Measurements from ENCODE around the gene APOA4.
"Not testable (repeated sequence)": the region's sequence is repeated elsewhere in the genome, so short reads cannot be mapped to it uniquely, and the experiment has no call there.

The APOA4 gene

GRCh38 chr11:116847612-116848011, 24.5 kb upstream of the APOA4 start:
- no peak for DNase-seq (ENCODE audit: low read depth)

DNA sequence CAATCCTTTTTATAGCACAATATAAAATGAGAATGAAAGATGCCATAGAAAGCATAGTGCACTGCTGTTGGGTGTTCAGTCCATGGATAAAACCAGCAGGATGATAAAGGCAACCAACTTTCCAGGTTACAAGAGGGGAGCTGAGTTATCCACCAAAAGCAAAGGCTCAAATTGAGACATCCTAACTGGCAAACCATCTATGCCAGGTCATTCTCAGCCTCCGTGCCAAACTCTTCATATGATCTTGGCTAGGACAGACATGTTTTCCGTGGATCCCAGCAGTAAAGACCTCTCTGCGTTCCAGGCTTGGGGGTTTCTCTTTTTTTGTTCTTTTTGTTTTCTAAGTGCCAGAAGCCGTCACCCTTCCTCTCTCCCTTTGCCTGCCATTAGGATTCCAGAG, 21.6 kb upstream of the APOA4 start:
- no peak for DNase-seq (ENCODE audit: low read depth)

GRCh38 chr11:116843661-116844060, 20.6 kb upstream of the APOA4 start:
- DNase-seq (ENCODE audit: low read depth) = no peak

GRCh38 chr11:116842909-116843308, 19.8 kb upstream of the APOA4 start:
- DNase-seq (ENCODE audit: low read depth) = no peak

- no peak for DNase-seq (ENCODE audit: low read depth)
These were observed 19.0 kb upstream of the APOA4 start for GRCh38 chr11:116842117-116842516.

DNA sequence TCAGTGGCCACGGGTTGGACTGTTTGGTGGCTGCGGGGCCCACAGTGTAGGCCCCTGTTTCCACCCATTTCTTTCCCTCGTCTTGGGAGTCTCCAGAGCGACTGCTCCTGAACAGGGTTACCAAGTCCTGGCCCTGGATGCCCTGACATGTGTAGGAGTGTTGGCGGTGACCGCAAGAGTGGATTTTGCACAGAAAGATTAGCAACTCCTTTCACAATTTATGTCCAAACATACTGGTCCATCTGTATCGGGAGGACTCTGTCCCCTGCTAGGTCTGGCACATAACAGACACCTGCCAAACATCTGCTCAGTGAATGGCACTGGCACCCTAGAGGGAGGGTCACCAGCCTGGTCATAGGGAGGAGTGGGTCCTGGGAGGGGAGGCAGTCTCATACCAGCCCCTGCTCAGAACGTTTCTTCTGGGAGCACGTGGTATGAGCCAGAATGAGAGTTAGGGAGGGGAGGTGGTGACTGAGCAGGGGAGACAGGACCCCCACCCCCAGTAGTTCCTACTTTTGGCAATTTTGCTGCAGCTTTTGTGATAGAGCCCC, 17.7 kb upstream of the APOA4 start:
- DNase-seq (ENCODE audit: low read depth) = no peak

GRCh38 chr11:116840224-116840745, 17.2 kb upstream of the APOA4 start:
- DNase-seq (ENCODE audit: low read depth) = no peak

- DNase-seq (ENCODE audit: low read depth) = no peak
These were observed 15.4 kb upstream of the APOA4 start for GRCh38 chr11:116838321-116839084.

DNA sequence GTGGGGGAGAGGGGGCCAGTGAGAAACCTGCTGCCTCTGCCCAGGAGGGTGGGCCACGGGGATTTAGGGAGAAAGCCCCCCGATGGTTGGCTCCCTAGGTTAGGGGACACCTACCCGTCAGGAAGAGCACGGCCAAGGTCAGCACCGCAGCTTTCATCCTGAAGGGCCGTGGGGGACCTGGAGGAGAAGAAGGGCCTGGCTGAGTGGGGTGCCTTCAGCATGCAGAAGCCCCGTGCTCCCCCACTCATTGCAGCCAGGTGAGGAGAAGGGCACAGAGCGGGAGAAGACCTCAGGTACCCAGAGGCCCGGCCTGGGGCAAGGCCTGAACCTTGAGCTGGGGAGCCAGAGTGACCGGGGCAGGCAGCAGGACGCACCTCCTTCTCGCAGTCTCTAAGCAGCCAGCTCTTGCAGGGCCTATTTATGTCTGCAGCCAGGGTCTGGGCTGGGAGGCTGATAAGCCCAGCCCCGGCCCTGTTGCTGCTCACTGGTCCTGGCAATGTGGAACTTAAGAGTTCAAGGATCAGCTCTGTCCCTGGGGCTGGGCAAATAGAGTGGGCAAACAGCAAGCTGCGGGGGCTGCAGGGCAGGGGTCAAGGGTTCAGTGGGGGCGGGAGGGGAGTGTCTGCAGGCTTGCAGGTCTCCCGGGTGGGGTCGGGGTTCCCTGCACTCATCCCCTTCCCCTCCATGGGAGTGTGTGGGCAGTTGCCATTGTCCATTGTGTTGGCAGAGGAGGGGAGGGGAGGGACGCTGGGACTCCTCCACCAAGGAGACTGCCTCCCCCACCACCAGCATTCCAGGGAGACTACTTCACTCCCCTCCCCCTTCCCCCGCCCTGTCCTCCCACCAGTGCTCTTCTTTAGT, 14.4 kb upstream of the APOA4 start, which contains the start of gene APOA1:
Gene APOA1 (minus strand): TSS at position 392 of the 861 bp plus-strand sequence. CDS start 235 bp downstream, at position 157.
- no peak for DNase-seq (ENCODE audit: low read depth)

GRCh38 chr11:116836632-116836991, 13.5 kb upstream of the APOA4 start:
- DNase-seq (ENCODE audit: low read depth) = no peak

DNA sequence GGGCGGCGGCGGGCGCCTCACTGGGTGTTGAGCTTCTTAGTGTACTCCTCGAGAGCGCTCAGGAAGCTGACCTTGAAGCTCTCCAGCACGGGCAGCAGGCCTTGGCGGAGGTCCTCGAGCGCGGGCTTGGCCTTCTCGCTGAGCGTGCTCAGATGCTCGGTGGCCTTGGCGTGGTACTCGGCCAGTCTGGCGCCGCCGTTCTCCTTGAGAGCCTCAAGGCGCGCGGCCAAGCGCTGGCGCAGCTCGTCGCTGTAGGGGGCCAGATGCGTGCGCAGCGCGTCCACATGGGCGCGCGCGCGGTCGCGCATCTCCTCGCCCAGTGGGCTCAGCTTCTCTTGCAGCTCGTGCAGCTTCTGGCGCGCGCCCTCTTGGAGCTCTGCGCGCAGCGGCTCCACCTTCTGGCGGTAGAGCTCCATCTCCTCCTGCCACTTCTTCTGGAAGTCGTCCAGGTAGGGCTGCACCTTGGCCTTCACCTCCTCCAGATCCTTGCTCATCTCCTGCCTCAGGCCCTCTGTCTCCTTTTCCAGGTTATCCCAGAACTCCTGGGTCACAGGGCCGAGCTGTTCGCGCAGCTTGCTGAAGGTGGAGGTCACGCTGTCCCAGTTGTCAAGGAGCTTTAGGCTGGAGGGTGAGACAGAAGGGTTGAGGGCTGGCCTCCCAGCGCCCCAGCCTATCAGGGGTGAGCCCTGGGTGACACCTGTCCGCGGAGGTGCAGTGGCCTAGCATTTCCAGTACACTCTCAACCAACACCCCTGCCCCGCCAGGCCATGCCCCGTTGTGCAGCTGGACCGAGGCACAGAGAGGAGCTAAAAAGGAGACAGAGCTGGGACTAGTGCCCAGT, 12.9 kb upstream of the APOA4 start:
- peak; percentile 70 for DNase-seq (ENCODE audit: low read depth)

DNA sequence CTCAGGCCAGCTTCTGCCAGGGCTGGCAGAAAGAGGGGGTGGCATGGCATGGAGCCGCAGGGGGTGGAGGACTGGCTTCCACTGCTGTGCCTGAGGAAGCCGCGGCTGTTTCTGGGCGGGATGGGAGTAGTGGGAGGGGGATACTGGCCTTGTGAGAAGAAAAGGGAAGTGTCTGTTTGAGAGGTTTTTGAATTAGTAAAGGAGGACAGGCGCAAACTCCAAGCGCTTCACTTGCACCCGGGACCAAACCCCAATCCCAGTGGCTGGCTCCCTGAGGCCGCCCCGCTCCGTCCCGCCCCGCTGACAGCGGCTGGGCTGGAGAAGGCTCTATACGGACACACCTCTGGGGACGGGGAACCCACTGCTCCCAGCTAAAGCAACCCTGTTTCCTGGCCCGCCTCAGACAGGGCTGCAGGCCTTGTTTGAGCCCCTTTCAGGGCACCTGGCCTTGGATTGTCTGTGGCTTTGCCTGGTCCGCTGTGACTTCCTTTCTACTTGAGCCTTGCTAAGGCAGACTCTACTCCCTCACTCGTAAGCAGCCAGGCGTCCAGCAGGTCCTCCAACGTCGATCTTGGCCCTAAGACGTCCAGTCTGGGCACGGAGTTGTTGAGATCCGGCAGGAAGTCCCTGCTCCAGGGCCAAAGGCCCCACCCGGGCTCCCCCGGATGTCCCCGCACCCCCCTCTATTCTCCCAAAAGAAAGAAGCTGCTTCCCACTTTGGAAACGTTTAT, 12.1 kb upstream of the APOA4 start:
- no peak for DNase-seq (ENCODE audit: low read depth)

DNA sequence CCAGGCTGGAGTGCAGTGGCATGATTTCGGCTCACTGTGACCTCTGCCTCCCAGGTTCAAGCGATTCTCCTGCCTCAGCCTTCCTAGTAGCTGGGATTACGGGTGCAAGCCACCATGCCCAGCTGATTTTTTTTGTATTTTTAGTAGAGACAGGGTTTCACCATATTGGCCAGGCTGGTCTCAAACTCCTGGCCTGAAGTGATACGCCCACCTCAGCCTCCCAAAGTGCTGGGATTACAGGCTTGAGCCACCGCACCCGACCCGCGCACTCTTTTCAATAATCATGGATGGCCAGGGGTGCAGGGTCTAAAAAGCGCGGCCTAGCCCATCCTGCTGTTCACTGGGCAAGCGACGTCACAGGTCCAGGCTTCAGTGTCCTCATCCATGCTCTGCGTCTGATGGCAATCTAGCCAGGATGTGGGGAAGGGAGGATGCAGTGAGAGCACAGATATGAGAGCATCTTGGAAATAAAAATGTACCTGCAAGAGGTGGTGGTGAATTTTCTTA, 11.5 kb upstream of the APOA4 start:
- not testable (repeated sequence) for DNase-seq (ENCODE audit: low read depth)

DNA sequence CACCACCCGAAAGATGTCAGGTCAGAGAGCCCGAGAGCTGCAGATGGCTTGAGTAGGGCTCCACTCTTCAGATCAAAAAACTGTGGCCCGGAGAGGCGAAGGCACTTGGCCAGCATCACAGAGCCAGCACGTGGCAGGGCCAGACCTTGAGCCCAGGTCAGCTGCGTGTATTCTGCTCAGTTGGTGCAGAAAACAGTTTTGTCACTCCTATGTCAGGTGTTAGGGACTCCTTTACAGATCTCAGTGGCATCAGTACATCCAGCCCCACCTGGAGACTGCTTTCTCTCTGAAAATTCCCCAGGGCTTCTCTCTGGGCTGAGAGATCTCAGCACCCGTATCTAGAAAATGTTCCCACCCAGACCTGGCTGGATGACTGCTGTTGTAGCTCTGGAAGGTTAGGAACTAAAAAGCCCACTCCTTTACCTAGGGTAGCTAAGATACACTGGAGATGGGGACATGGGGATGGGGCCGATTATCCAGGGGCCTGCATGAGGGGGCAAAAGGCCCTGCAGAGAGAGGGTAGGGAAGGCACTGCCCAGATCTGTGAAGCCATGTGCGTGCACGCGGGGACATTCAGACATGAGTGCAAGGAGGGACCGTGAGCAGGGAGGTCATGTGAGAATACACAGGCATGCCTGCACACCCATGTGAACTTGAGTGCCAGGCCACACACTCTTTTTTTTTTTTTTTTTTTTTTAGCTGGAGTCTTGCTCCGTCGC, 10.9 kb upstream of the APOA4 start:
- DNase-seq (ENCODE audit: low read depth) = no peak

DNA sequence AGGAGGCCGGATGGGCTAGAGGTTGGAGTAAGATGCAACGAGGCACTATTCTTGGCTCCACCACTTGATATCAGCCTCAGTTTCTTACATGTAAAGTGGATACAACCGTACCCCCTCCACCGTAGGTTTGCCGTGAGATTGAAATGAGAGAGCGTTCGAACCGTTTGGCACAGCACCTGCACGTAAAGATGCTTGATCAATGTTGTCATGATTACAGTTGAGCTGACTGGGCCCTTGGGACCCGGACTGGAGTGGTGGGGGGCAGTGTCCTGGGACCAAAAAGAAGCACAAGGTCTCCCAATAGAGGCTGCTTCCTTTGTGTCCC, 10.3 kb upstream of the APOA4 start:
- no peak for DNase-seq (ENCODE audit: low read depth)

GRCh38 chr11:116832350-116833290, 9.5 kb upstream of the APOA4 start:
- DNase-seq (ENCODE audit: low read depth) = no peak

DNA sequence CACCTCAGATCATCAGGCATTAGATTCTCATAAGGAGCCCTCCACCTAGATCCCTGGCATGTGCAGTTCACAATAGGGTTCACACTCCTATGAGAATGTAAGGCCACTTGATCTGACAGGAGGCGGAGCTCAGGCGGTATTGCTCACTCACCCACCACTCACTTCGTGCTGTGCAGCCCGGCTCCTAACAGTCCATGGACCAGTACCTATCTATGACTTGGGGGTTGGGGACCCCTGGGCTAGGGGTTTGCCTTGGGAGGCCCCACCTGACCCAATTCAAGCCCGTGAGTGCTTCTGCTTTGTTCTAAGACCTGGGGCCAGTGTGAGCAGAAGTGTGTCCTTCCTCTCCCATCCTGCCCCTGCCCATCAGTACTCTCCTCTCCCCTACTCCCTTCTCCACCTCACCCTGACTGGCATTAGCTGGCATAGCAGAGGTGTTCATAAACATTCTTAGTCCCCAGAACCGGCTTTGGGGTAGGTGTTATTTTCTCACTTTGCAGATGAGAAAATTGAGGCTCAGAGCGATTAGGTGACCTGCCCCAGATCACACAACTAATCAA, 8.8 kb upstream of the APOA4 start:
- DNase-seq (ENCODE audit: low read depth) = no peak

GRCh38 chr11:116830184-116830912, 7.2 kb upstream of the APOA4 start:
- no peak for DNase-seq (ENCODE audit: low read depth)

All from activated T-cell treated with anti-CD3 and anti-CD28 coated beads for 1 hour (primary cell).